NCI-H524 (cell line): Measurements from ENCODE around the gene TOPBP1.
"Not testable (repeated sequence)": the region's sequence is repeated elsewhere in the genome, so short reads cannot be mapped to it uniquely, and the experiment has no call there.

Experiments used
- DNase-seq, 2 experiments: peaks; one replicate each; lab custom pipeline; 2025; lab: John Stamatoyannopoulos, UW

The TOPBP1 gene

GRCh38 chr3:133661454-133662277 lies at the start of gene TOPBP1:
Gene TOPBP1, minus strand, starts transcription at chr3:133661941. Its CDS starts 814 bp downstream, at chr3:133661127.
- peak; percentile 69 to 85 for DNase-seq

DNA sequence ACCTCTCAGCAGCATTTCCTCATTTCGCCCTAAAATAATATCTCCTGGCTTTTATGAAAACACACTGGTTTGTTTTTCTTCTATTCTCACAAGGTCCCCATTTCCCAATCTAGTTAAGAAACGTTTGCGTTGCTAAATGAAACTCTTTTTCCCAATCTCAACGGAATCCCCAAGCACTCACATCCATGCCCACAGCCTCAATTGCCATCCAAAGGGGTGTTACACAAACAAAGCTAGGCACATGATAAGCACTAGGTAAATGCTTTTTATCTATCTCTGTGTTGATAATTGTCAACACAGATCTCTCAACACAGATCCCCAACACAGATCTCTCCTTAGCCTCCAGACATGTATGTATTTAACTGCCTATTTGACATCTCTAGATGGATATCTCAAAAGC lies 49.3 kb upstream of the TOPBP1 start:
- DNase-seq = no peak

- DNase-seq = no peak
These were observed 47.5 kb upstream of the TOPBP1 start for GRCh38 chr3:133709139-133709750.

GRCh38 chr3:133706033-133706432 lies 44.3 kb upstream of the TOPBP1 start:
- no peak for DNase-seq

DNA sequence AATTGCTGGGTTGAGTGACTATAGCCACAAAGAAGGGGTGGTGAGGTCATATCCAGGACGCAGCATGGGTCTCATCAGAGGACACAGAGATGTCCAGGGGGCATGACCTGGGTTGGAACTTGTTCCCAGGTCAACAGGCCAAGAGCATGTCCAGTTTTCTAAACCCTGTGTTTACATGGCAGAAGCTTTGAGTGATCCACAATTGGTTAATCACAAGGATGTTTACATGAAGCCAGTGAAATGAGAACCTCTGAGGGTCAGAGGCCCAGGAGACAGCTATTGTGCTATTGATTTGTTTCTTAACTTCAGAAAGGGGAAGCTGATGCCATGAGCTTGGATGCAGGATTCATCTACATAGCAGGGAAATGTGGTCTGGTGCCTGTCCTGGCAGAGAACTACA lies 42.2 kb upstream of the TOPBP1 start:
- no peak for DNase-seq

DNA sequence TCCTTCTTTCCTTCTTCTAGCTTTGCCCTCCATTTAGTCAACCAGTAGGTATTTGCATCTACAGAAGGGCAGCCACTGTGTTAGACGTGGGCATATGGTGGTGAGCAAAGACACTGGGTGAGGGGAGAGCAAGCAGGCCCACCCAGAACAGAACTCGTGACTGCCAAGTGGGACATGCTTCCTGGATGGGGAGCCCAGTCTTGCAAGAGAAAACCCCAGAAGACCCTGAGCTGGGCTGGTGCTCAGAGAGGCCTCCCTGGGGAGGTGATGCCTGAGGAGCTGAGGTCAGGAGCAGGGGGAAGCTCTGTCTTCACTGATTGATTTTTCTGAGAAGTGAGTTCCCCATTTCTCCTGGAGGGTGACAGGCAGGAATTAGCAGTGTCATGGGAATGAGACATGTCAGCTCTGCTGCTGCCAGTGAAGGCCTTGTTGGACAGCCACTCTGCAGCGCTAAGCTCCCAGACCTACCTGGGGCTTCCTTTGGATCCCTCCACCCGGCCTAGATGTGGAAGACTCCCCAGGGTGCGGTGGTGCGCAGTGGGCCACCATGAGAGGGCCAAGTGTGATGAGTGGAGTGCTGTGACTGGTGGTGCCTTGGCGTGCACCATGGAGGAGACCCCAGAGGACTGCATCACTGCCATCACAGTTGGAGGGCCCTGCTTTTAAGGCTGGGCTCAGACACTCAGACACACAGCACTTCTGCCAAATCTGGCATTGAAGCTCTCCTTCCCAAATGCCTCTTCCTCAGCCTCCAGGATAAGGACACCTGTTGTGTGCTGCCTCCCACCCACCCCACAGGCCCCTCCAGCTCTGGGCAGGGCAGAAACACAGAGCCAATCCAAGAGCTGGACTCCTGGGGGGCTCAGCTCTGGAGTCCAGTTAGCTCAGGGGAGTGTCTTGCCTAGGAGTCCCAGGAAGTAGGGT lies 40.0 kb upstream of the TOPBP1 start:
- DNase-seq = no peak

GRCh38 chr3:133700351-133700750 lies 38.6 kb upstream of the TOPBP1 start:
- no peak for DNase-seq

DNA sequence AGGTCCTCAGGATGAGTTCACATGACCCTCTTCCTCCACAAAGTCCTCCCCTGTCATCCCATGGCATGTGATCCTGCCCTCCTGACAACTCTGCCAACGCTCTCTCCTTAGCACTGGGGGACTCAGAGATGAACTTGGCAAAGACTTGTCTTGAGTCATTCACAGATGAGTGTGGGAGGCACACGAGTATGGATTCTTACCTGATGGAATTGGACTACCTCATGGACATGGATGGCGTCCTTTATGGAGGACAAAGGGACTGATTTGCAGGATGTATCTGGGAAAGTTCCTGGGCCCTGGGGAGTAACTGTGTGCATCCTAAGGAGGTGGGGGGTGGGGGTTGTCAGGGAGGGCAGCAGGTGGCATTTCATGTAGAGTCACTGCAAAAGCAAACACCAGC lies 38.2 kb upstream of the TOPBP1 start:
- no peak for DNase-seq

- DNase-seq = no peak
These were observed 37.7 kb upstream of the TOPBP1 start for GRCh38 chr3:133699467-133699866.

- DNase-seq = peak in 1 of 2 experiments; percentile 51
These were observed 36.2 kb upstream of the TOPBP1 start for GRCh38 chr3:133697960-133698359.

- no peak for DNase-seq
These were observed 33.9 kb upstream of the TOPBP1 start for GRCh38 chr3:133695560-133696171.

DNA sequence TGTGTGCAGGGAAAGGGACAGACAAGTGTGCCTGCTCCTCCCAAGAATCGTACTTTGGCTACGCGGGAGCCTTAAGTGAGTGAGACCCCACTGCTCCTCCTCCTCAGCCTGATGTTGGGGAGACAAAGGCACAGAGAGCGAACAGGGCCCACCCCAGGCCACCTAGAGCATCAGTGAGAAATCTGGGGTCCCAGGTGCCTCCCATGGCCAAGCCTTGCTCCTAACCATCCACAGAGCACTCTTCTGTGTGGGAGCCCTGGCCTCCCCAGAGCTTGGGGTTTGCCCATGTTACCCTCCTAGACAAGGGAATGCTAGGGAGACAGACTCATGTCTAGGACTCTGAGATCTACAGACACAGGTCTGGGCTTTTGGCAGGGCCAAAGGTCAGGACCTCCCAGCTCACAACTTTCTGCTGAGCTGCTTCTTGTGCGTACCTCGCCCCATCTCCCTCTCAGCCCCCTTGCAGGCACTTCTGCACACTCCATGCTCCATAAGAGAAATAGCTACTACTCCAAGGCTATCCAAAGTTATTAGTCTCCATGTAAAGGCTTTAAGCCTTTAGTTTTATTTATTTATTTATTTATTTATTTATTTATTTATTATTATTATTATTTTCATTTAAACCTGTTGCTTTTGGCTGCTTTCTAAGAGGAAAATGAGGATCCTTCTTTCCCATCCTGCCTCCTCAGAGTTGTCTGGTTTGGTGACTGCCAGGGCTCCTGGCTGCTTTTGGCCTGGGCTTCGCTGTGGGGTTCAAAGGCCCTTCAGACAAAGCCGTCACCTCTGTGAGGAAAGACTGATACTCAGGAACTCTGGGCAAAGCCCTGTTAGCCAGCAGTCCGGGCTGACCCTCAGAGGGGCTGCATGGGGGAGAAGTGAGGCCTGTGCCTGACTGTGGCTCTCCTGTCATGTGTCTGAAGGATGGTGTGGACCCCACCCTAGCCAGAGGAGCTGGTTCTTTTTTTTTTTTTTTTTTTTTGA lies 32.8 kb upstream of the TOPBP1 start:
- DNase-seq = no peak

DNA sequence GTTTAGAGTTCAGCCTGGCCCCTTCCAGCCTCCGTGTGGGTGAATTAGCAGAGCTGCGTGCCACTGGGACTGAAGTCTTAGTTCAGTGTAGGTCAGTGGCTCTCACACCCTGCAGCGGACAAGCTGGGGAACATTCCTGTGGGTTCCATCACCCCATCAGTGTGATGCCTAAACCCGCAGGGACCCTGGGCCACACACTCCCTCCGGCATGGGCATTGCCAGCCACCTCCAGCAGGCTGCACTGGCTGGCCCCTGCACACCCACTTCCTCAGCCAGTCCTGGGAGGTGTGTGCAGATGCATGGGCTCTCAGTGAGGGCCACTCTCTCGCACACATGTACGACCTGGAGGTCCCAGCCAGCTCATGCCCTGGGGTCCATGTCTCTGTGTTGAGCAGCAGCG lies 32.1 kb upstream of the TOPBP1 start:
- no peak for DNase-seq

DNA sequence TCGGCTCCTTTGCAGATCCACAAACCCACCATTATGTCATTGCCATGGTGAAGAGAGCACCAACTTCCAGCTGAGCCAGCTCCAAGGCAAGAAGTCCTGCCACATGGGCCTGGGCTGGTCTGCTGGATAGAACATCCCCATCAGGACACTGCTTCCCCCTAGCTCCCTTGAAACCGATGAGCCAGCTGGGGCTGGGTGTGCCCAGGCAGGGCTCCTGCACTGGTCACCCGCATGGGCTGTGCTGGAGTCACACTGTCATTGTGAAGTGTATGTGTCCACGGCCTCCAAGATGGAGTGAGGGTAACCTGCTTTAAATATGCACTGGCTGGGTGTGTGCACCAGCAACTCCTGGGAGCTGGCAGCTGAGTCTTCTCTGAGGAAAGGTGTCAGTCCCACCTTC lies 31.0 kb upstream of the TOPBP1 start:
- DNase-seq = no peak

DNA sequence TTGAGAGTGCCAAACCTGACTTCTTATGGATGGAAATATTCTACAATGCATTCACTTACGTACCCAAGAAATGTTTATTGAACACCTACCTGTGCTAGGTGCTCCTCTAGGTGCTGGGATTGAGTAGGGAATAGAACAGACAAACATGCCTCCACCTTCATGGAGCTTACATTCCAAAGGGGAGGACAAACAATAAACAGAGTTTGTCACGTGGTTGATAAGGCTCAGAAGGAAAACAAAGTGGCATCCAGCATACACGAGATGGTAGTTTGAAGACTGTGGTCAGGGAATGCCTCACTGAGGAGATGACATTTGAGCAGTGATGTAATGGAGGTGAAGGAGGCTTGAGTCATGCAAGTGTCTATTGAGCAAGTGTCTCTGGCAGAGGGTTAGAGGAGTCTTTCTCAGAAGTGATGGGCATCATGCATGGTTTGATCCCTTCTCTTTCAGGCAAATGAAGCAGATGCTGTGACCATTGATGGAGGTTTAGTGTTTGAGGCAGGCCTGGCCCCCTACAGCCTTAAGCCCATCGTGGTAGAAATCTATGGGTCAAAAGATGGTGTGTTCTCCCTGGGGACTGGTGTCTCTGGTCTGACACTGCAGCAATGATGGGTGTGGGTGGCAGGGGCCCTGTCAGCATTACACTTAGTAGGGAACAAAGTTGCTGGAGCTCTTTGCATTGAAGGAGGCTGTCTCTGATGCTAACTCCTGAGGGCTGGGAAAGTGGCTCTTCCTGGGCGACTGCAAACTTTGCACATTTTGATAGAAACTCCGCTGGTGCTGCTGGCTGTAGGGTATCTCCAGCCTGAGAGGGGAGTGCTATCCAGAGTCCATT lies 29.7 kb upstream of the TOPBP1 start:
- DNase-seq = no peak

DNA sequence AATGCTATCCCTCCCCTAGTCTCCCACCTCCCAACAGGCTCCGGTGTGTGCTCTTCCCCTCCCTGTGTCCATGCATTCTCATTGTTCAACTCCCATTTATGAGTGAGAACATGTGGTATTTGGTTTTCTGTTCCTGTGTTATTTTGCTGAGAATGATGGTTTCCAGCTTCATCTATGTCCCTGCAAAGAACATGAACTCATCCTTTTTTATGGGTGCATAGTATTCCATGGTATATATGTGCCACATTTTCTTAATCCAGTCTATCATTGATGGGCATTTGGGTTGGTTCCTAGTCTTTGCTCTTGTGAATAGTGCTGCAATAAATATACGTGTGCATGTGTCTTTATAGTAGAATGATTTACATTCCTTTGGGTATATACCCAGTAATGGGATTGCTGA lies 16.3 kb upstream of the TOPBP1 start:
- not testable (repeated sequence) for DNase-seq

- DNase-seq = no peak
These were observed 14.8 kb upstream of the TOPBP1 start for GRCh38 chr3:133676336-133677118.

GRCh38 chr3:133675631-133676335 lies 14.0 kb upstream of the TOPBP1 start:
- no peak for DNase-seq
